Thoracic aorta (tissue), 2 donors: ENCODE results near the gene HPS5. TPM values are rescaled to one million over a fixed set of nuclear protein-coding genes. Genes with fewer than 3 reads are reported as not detected.

Source experiments
- ATAC-seq: fragments of 150-250 bp; one replicate; pipeline ENCODE4 v1.8.0; 2017; ENCODE audit warnings: low read depth; ENCODE audit not compliant: insufficient number of reproducible peaks, low FRiP score
- DNase-seq: peaks from one replicate; pipeline ENCODE4 v3.0.0-alpha.2; 2020; ENCODE audit warnings: low spot score
- H3K27ac ChIP-seq, 2 donors: fragments of 200-600 bp; sonication (generic); 1 replicate in 1 of 2; 2 replicates in 1 of 2; pipeline ENCODE4 v1.5.1; 2016; ENCODE audit warnings: mild to moderate bottlenecking in 2 of 2, moderate library complexity in 2 of 2
- H3K27me3 ChIP-seq: fragments of 200-600 bp; sonication (generic); replicated peaks from 2 replicates; pipeline ENCODE4 v1.6.0; 2016; ENCODE audit warnings: mild to moderate bottlenecking; ENCODE audit not compliant: insufficient read depth
- H3K36me3 ChIP-seq: fragments of 200-600 bp; sonication (generic); one replicate; pipeline ENCODE4 v1.5.1; 2016
- H3K4me1 ChIP-seq, 2 donors: fragments of 200-600 bp; sonication (generic); 1 replicate in 1 of 2; 2 replicates in 1 of 2; pipeline versions ENCODE4 v1.5.1 to v1.6.0; 2016; ENCODE audit warnings: low read depth in 2 of 2, mild to moderate bottlenecking in 1 of 2; ENCODE audit not compliant: control insufficient read depth in 1 of 2
- H3K4me3 ChIP-seq: fragments of 200-600 bp; sonication (generic); 2 replicates; pipeline ENCODE4 v1.5.1; 2016; ENCODE audit warnings: mild to moderate bottlenecking
- H3K9me3 ChIP-seq: fragments of 200-600 bp; sonication (generic); 2 replicates; pipeline ENCODE4 v1.5.1; 2016
- total RNA-seq, 2 donors: library from RNA; depleted of rRNA; stranded (reverse); fragments of >200 nt; gene quantifications; one replicate each; pipeline versions ENCODE4 v1.1.0 to v1.2.3, GENCODE V29; 2016
- TF ChIP-seq, protein P1 (sequence below): fragments of 200-600 bp; sonication (generic); IDR thresholded peaks from one replicate; pipeline ENCODE4 v1.5.1; 2019; ENCODE audit warnings: antibody characterized with exemption

Gene HPS5
- total RNA-seq, 2 donors from 2014 or later = 42.9 to 139 TPM

- no peaks in the 10 kb centered on the region for H3K36me3 ChIP-seq
- H3K27me3 ChIP-seq = no peaks in the 10 kb centered on the region
- no peak overlapping the region for H3K27ac ChIP-seq
- ATAC-seq (no peak), DNase-seq (no peak)
- no peaks in the 10 kb centered on the region for H3K4me1 ChIP-seq
- no peaks in the 10 kb centered on the region for H3K9me3 ChIP-seq
- H3K4me3 ChIP-seq = no peak overlapping the region
- TF ChIP-seq, protein P1, sequence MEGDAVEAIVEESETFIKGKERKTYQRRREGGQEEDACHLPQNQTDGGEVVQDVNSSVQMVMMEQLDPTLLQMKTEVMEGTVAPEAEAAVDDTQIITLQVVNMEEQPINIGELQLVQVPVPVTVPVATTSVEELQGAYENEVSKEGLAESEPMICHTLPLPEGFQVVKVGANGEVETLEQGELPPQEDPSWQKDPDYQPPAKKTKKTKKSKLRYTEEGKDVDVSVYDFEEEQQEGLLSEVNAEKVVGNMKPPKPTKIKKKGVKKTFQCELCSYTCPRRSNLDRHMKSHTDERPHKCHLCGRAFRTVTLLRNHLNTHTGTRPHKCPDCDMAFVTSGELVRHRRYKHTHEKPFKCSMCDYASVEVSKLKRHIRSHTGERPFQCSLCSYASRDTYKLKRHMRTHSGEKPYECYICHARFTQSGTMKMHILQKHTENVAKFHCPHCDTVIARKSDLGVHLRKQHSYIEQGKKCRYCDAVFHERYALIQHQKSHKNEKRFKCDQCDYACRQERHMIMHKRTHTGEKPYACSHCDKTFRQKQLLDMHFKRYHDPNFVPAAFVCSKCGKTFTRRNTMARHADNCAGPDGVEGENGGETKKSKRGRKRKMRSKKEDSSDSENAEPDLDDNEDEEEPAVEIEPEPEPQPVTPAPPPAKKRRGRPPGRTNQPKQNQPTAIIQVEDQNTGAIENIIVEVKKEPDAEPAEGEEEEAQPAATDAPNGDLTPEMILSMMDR = no peak
Observed at GRCh38 chr11:18233912-18234311, 88.0 kb downstream of the HPS5 start.

DNA sequence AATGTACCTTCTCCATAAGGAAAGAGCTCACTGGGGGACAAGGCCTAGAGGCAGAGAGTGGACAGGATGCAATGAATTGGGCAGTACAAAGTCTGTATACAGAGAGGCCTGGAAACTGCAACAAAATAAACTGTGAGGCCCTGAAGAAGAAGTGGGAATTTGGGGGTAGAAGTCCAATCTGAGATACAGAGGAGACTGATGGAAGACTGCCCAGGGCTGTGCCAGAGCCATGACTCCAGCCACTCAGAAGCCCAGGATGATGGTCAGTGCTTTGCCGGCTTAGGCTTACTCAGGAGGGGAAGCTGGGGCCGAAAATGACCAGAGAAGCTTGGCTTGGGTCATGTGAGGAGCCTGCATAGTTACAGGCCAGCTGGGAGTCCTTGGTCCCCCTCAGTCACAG, 91.1 kb downstream of the HPS5 start:
- no peak for DNase-seq
- no peak for ATAC-seq
- Histone ChIP-seq H3K4me3 (no peak overlapping the region), H3K9me3 (no peaks in the 10 kb centered on the region), H3K27me3 (no peaks in the 10 kb centered on the region), H3K27ac (no peak overlapping the region), H3K4me1 (no peaks in the 10 kb centered on the region), H3K36me3 (no peaks in the 10 kb centered on the region)
- TF ChIP-seq, protein P1 = no peak

GRCh38 chr11:18229501-18229900, 92.4 kb downstream of the HPS5 start:
- Histone ChIP-seq H3K4me1 (no peaks in the 10 kb centered on the region), H3K9me3 (no peaks in the 10 kb centered on the region), H3K27me3 (no peaks in the 10 kb centered on the region), H3K4me3 (no peak overlapping the region), H3K36me3 (no peaks in the 10 kb centered on the region), H3K27ac (no peak overlapping the region)
- DNase-seq = no peak
- TF ChIP-seq, protein P1 = no peak
- no peak for ATAC-seq

Other genes starting within 250 kb of the HPS5 start
- 10 to 100 TPM; 11.8 to 18.6 TPM for gene SAAL1, start 216.1 kb downstream of the HPS5 start, total RNA-seq
- gene MRGPRX3, start 189.6 kb downstream of the HPS5 start, total RNA-seq = under 1 TPM in 1 of 2 donors, not detected in 1; 0.78 TPM
- not detected for gene MRGPRX4, start 149.3 kb downstream of the HPS5 start, total RNA-seq
- gene SAA4, start 85.3 kb downstream of the HPS5 start, total RNA-seq = not detected
- gene SAA2, start 73.5 kb downstream of the HPS5 start, total RNA-seq = 1 to 10 TPM; 2.0 to 2.5 TPM
- gene SAA1, start 55.9 kb downstream of the HPS5 start, total RNA-seq = 10 to 100 TPM in 1 of 2 donors, 1 to 10 TPM in 1; 6.5 to 18.9 TPM
- 10 to 100 TPM; 32.9 to 58.1 TPM for gene GTF2H1, start 427 bp upstream of the HPS5 start, total RNA-seq
- 100 to 1,000 TPM; 495 to 814 TPM for gene LDHA, start 72.4 kb upstream of the HPS5 start, total RNA-seq
- not detected for gene LDHC, start 90.2 kb upstream of the HPS5 start, total RNA-seq
- gene LDHAL6A, start 133.7 kb upstream of the HPS5 start, total RNA-seq = not detected
- gene TSG101, start 204.8 kb upstream of the HPS5 start, total RNA-seq = 10 to 100 TPM; 67.0 to 68.4 TPM